ENCODE data around the gene ASIC2.
"Not testable (repeated sequence)": the region's sequence is repeated elsewhere in the genome, so short reads cannot be mapped to it uniquely, and the experiment has no call there.

Gene ASIC2

DNA sequence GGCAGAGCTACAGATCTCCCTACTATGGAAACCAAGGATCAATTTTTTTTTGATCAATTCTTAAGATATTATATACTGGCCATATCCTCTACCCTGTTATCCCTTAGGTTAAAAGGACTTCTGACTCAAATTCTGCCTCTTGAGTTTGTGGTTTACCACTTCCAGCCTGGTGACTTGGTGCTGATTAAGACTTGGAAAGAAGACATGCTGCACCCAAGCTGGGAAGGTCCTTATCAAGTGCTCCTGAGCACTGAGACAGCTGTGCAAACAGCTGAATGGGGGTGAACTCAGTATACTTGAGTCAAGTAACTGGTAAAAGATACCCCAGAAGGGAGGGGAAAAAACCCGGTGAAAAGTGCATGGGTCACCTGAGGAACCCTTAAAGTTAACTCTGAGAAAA lies 321.9 kb downstream of the ASIC2 start:
- DNase-seq (ENCODE audit: low spot score), result no peak
- TF ChIP-seq, protein P1, sequence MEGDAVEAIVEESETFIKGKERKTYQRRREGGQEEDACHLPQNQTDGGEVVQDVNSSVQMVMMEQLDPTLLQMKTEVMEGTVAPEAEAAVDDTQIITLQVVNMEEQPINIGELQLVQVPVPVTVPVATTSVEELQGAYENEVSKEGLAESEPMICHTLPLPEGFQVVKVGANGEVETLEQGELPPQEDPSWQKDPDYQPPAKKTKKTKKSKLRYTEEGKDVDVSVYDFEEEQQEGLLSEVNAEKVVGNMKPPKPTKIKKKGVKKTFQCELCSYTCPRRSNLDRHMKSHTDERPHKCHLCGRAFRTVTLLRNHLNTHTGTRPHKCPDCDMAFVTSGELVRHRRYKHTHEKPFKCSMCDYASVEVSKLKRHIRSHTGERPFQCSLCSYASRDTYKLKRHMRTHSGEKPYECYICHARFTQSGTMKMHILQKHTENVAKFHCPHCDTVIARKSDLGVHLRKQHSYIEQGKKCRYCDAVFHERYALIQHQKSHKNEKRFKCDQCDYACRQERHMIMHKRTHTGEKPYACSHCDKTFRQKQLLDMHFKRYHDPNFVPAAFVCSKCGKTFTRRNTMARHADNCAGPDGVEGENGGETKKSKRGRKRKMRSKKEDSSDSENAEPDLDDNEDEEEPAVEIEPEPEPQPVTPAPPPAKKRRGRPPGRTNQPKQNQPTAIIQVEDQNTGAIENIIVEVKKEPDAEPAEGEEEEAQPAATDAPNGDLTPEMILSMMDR (IDR thresholded peaks at IDR 0.05; ENCODE audit: borderline replicate concordance, control extremely low read depth, extremely low read depth, insufficient read depth, missing control alignments), result no peak
- in situ Hi-C loops (cut with MboI; ENCODE audit: low sequenced_read_pairs, unreplicated experiment), result no loop called here

DNA sequence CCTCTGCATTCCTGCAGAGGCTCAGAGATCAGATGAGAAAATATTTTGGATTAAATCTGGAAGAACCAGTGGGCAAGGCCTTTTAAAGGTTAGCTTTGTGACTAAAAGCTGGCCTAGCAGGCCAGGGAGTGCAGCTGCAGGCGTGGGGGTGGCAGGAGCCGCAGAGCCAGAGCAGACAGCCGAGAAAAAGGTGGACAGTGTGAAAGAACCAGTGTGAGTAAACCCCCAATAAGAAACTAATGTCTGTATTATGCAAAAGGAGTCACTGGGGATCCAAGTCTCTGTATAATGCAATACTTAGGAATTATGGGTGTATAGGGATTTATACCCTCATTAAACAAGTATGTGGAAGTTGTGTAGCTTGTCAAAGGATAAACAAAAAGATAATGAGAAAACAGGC lies 322.8 kb downstream of the ASIC2 start:
- no peak for DNase-seq (ENCODE audit: low spot score)
- in situ Hi-C loops (cut with MboI; ENCODE audit: low sequenced_read_pairs, unreplicated experiment), result no loop called here
- TF ChIP-seq, protein P1 (IDR thresholded peaks at IDR 0.05; ENCODE audit: borderline replicate concordance, control extremely low read depth, extremely low read depth, insufficient read depth, missing control alignments), result no peak

DNA sequence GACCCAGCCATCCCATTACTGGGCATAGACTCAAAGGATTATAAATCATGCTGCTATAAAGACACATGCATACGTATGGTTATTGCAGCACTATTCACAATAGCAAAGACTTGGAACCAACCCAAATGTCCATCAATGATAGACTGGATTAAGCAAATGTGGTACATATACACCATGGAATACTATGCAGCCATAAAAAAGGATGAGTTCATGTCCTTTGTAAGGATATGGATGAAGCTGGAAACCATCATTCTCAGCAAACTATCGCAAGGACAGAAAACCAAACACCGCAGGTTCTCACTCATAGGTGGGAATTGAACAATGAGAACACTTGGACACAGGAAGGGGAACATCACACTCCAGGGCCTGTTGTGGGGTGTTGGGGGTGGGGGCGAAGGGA lies 323.9 kb downstream of the ASIC2 start:
- in situ Hi-C loops (cut with MboI; ENCODE audit: low sequenced_read_pairs, unreplicated experiment); DNase-seq (ENCODE audit: low spot score): not testable (repeated sequence)

DNA sequence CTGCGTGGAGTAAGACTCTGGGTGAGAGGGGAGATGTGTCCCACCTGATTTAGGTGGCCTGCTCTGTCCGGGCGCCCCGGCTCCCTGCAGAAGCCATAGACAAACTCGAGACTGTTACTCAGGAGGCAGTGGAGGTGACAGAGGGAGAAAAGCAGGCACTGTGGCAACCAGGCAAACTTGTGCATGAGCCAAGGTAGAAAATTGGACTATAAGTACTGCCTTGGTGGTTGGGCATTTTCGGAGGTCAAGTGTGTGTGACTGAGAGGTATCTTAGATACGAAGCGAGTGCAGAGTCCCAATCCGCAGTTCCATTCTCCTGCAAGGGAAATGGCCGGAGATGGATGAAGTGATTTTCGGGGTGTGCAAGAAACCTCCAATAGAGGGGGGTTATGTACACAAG lies 328.6 kb downstream of the ASIC2 start:
- DNase-seq (ENCODE audit: low spot score), result no peak
- in situ Hi-C loops (cut with MboI; ENCODE audit: low sequenced_read_pairs, unreplicated experiment), result no loop called here
- TF ChIP-seq, protein P1 (IDR thresholded peaks at IDR 0.05; ENCODE audit: borderline replicate concordance, control extremely low read depth, extremely low read depth, insufficient read depth, missing control alignments), result no peak
